ENCODE data around the gene RUVBL2. TPM values are rescaled to one million over a fixed set of nuclear protein-coding genes. Genes with fewer than 3 reads are reported as not detected.

RUVBL2 gene
- 100 to 1,000 TPM in 3 of 4 donors, 10 to 100 TPM in 1; 80.5 to 131 (median 118) TPM for total RNA-seq

DNA sequence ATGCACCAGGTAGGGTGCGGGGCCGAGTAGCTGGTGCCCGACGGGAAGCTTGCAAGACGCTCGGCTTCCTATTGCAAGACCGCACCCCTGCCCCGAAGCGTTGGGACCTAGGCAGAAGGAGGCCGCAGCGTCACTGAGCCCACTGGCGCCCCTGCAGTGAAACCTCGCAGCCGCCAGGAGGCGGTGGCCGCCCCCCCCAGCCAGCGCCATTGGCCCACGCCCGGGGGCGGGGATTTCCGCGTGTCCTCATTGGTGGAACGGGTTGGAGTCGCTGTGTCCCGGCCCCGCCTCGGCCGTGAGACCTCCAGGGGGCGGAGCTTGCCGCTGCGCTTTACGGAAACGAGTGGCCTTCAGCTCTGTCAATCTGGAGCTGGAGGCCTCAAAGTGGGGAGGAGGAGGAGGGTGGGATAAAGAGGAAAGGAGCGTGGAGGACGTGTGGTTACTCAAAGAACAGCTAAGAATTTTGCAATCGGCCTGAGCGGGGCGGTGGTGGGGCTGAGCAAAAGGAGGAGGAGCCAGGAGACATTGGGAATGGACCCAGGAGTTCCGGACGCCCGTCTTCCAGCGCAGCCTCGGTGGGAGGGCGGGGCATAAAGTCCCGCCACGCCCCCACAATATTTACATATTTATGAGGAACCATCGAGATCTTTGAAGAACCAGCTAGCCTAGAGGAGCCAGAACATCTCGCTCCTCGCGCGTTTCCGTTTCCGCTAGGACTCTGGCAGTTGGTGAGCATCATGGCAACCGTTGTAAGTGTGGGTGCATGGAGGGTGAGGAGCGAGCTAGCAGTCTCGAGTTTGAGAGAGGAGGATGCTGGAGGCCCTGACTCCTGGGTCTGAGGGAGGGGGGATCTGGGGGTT is at the start of gene RUVBL2, which contains the start of gene GYS1:
TSS of gene RUVBL2 (plus strand) at position 713 of the 860 bp plus-strand sequence. CDS start at position 738, 25 bp downstream.
TSS of gene GYS1 (minus strand) at position 135 of the 860 bp plus-strand sequence. CDS start 197 bp downstream, outside the sequence.
- Histone ChIP-seq H3K36me3 (peaks cover 0 to 4% of the 10 kb centered on the region in 2 donors), H3K27ac (peak within 1 kb of the TSS; percentile 87 to 90 (median 87)), H3K27me3 (no peaks in the 10 kb centered on the region), H3K9me3 (no peaks in the 10 kb centered on the region), H3K4me1 (peaks cover 20 to 23% of the 10 kb centered on the region in 2 donors), H3K4me3 (replicated peaks in 1 of 3) (peak within 1 kb of the TSS; percentile 22 to 92 (median 50))
- 0 to 1% methylated on average over 31 to 39 of the region's 56 CpGs for WGBS, 2 donors
- intact Hi-C loops (cut with DNase I), result no loop called here
- DNase-seq, result peak; percentile 100
- TF ChIP-seq, protein P1, sequence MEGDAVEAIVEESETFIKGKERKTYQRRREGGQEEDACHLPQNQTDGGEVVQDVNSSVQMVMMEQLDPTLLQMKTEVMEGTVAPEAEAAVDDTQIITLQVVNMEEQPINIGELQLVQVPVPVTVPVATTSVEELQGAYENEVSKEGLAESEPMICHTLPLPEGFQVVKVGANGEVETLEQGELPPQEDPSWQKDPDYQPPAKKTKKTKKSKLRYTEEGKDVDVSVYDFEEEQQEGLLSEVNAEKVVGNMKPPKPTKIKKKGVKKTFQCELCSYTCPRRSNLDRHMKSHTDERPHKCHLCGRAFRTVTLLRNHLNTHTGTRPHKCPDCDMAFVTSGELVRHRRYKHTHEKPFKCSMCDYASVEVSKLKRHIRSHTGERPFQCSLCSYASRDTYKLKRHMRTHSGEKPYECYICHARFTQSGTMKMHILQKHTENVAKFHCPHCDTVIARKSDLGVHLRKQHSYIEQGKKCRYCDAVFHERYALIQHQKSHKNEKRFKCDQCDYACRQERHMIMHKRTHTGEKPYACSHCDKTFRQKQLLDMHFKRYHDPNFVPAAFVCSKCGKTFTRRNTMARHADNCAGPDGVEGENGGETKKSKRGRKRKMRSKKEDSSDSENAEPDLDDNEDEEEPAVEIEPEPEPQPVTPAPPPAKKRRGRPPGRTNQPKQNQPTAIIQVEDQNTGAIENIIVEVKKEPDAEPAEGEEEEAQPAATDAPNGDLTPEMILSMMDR (IDR thresholded peaks at IDR 0.05), result peak; percentile 91 to 99 (median 98)
- peak; percentile 61 to 96 for TF ChIP-seq POLR2A (IDR thresholded peaks at IDR 0.05)

GRCh38 chr19:48945415-48945814 is 48.3 kb upstream of the RUVBL2 start:
- DNase-seq, result no peak
- H3K27me3 ChIP-seq, result no peaks in the 10 kb centered on the region
- TF ChIP-seq, protein P1 (IDR thresholded peaks at IDR 0.05), result no peak
- TF ChIP-seq POLR2A (IDR thresholded peaks at IDR 0.05), result no peak
- intact Hi-C loops (cut with DNase I), result no loop called here
- H3K4me1 ChIP-seq, result no peaks in the 10 kb centered on the region
- WGBS, 2 donors, result 83 to 96% methylated on average over 5 of the region's 5 CpGs
- no peak overlapping the region for H3K4me3 ChIP-seq (replicated peaks in 1 of 3)
- H3K9me3 ChIP-seq, result no peaks in the 10 kb centered on the region
- H3K27ac ChIP-seq, result no peak overlapping the region
- H3K36me3 ChIP-seq, result no peaks in the 10 kb centered on the region

GRCh38 chr19:48945817-48946216 is 47.9 kb upstream of the RUVBL2 start:
- intact Hi-C loops (cut with DNase I), result no loop called here
- Histone ChIP-seq H3K4me1 (no peaks in the 10 kb centered on the region), H3K9me3 (no peaks in the 10 kb centered on the region), H3K27me3 (no peaks in the 10 kb centered on the region), H3K27ac (no peak overlapping the region), H3K4me3 (replicated peaks in 1 of 3) (no peak overlapping the region), H3K36me3 (no peaks in the 10 kb centered on the region)
- no peak for DNase-seq
- TF ChIP-seq, protein P1 (IDR thresholded peaks at IDR 0.05), result no peak
- TF ChIP-seq POLR2A (IDR thresholded peaks at IDR 0.05), result no peak
- 87 to 88% methylated on average over 2 of the region's 2 CpGs for WGBS, 2 donors

GRCh38 chr19:48946463-48947257 is 47.0 kb upstream of the RUVBL2 start:
- TF ChIP-seq POLR2A (IDR thresholded peaks at IDR 0.05), result no peak
- TF ChIP-seq, protein P1 (IDR thresholded peaks at IDR 0.05), result no peak
- DNase-seq, result no peak
- intact Hi-C loops (cut with DNase I), result no loop called here
- no peak overlapping the region for H3K4me3 ChIP-seq (replicated peaks in 1 of 3)
- no peaks in the 10 kb centered on the region for H3K27me3 ChIP-seq
- H3K36me3 ChIP-seq, result no peaks in the 10 kb centered on the region
- no peaks in the 10 kb centered on the region for H3K4me1 ChIP-seq
- H3K27ac ChIP-seq, result no peak overlapping the region
- WGBS, 2 donors, result 96% methylated on average over 3 of the region's 9 CpGs; no CpG with 5 or more reads in 1 of the 2 donors
- no peaks in the 10 kb centered on the region for H3K9me3 ChIP-seq
